Activated CD4-positive, alpha-beta T cell treated with anti-CD3 and anti-CD28 coated beads for 4 hours (primary cell): ENCODE results near the gene CD37.
A peak's percentile ranks its signal among the peaks of the same experiment; 100 is the strongest.

Experiments
- DNase-seq, 2 donors: peaks; one replicate each; pipeline ENCODE4 v3.0.0-alpha.2; 2020

The CD37 gene

DNA sequence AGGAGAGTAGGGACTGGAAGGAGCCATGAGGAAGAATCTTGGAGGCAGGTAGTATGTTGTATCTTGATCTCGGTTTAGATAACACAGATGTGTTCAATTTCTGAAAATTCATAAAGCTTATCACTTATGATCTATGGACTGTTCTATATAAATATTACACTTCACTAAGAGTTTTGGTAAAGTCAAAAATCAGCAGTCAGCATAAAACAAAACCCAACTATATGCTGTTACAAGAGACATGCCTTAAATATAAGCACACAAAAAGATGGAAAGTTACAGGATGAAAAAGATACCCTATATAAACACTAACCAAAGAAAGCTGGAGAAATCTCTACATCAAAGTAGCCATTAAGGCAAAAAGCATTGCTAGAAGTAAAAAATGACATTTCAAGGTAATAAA is 48.4 kb downstream of the CD37 start:
- no peak for DNase-seq

DNA sequence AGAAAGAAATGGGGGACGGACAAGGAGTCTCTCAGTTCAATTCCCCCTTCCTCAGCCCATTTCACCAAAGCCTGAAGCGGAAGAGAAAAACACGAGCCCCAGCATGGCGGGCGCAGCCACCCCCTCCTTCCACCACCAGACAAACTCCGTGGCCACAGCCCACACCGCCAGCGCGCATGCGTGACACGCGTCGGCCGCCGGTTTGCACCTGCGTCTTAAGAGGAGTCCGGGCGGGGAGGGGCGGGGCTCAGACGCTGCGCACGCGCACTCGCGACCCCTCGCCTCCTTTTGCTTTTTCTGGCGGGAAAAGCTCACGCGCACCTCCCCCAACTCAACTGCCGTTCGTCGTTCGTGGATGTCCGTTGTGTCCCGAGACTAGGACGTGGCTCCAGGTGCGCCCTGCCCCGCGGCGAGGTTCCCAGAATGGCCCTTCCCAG is 52.7 kb downstream of the CD37 start, which contains the start of gene KASH5:
TSS of gene KASH5 (plus strand) at position 314 of the 437 bp plus-strand sequence. CDS start 2,635 bp downstream, outside the sequence.
- peak; percentile 80 for DNase-seq

GRCh38 chr19:49389406-49389805 is 54.2 kb downstream of the CD37 start:
- DNase-seq, result no peak
